Endothelial cell of umbilical vein (primary cell): ENCODE results near the gene INTS7. TPM values are rescaled to one million over a fixed set of nuclear protein-coding genes. Genes with fewer than 3 reads are reported as not detected.

Experiments
- BruUV-seq: library from RNA; stranded (reverse); fragments of 400-500 nt; replicated peaks from 2 replicates; lab custom pipeline; 2021; lab: Mats Ljungman, UMichigan
- CTCF ChIA-PET: fragments of 300-600, 350-600 bp; sonication (Branson Sonifier 250); formaldehyde crosslinking; loops from one replicate; lab custom pipeline; 2021; ENCODE audit warnings: antibody characterized with exemption, inconsistent platforms; lab: Charles Lee
- POLR2A ChIA-PET: fragments of 300-600, 350-600 bp; sonication (Branson Sonifier 250); formaldehyde crosslinking; loops from one replicate; lab custom pipeline; 2021; ENCODE audit warnings: antibody characterized with exemption, inconsistent platforms; lab: Charles Lee
- DNase-seq: peaks from one replicate; pipeline ENCODE4 v3.0.0-alpha.2; 2011; ENCODE audit warnings: low read depth, low spot score
- FAIRE-seq: peaks from 2 replicates; lab custom pipeline; 2011; peaks lifted over from hg19 to GRCh38; lab: Jason Lieb, UNC
- H2AFZ ChIP-seq: 2 replicates; pipeline ENCODE4 v1.6.0; 2012; ENCODE audit warnings: low read depth, low read length, control low read depth, inconsistent platforms
- H3K27ac ChIP-seq: 2 replicates; pipeline ENCODE4 v1.5.1; 2011; ENCODE audit warnings: low read depth, mild to moderate bottlenecking, control low read depth, low read length, moderate library complexity; ENCODE audit not compliant: insufficient read depth
- H3K27me3 ChIP-seq, 2 experiments: 2 replicates each; pipeline versions ENCODE4 v1.6.0 to v1.6.1; 2011; ENCODE audit warnings: low read length in 2 of 2, mixed read lengths in 1 of 2; ENCODE audit not compliant: control insufficient read depth in 2 of 2, insufficient read depth in 2 of 2
- H3K36me3 ChIP-seq, 2 experiments: 2 replicates in 1 of 2; 3 replicates in 1 of 2; pipeline ENCODE4 v1.5.1; 2011; ENCODE audit warnings: low read length in 2 of 2, mild to moderate bottlenecking in 1 of 2, moderate library complexity in 1 of 2; ENCODE audit not compliant: control insufficient read depth in 2 of 2, insufficient read depth in 2 of 2; ENCODE audit errors: extremely low read depth in 1 of 2
- H3K4me1 ChIP-seq: 3 replicates; pipeline ENCODE4 v1.5.1; 2011; ENCODE audit warnings: mild to moderate bottlenecking, low read length; ENCODE audit not compliant: control insufficient read depth, insufficient read depth; ENCODE audit errors: extremely low read depth
- H3K4me2 ChIP-seq: 2 replicates; pipeline ENCODE4 v1.6.1; 2011; ENCODE audit warnings: low read length, control low read depth, mixed read lengths; ENCODE audit not compliant: insufficient read depth
- H3K4me3 ChIP-seq, 3 experiments: fragments of 200-600 bp in 1 of 3; sonication (generic), shearing (Covaris generic) in 1 of 3; replicated peaks in 1 of 3; 2 replicates each; pipeline ENCODE4 v1.5.1; 2011 to 2016; ENCODE audit warnings: control low read depth in 3 of 3, low read length in 3 of 3, mild to moderate bottlenecking in 2 of 3, inconsistent platforms in 1 of 3, low read depth in 1 of 3, moderate library complexity in 1 of 3; ENCODE audit not compliant: insufficient read depth in 1 of 3
- H3K79me2 ChIP-seq: 2 replicates; pipeline ENCODE4 v1.6.0; 2012; ENCODE audit warnings: low read length, inconsistent platforms; ENCODE audit not compliant: control insufficient read depth, insufficient read depth
- H3K9ac ChIP-seq: replicated peaks from 2 replicates; pipeline ENCODE3; 2011; ENCODE audit warnings: low read length, control low read depth; ENCODE audit not compliant: insufficient read depth; ENCODE audit errors: extremely low read depth
- H3K9me1 ChIP-seq: replicated peaks from 3 replicates; pipeline ENCODE4 v1.6.0; 2011; ENCODE audit warnings: mild to moderate bottlenecking, low read length; ENCODE audit not compliant: control insufficient read depth, insufficient read depth; ENCODE audit errors: extremely low read depth
- H3K9me3 ChIP-seq: replicated peaks from 2 replicates; pipeline ENCODE4 v1.5.1; 2012; ENCODE audit warnings: low read length, inconsistent platforms; ENCODE audit not compliant: control insufficient read depth, insufficient read depth
- H4K20me1 ChIP-seq: replicated peaks from 2 replicates; pipeline ENCODE3; 2011; ENCODE audit warnings: mild to moderate bottlenecking, low read length; ENCODE audit not compliant: control insufficient read depth, insufficient read depth; ENCODE audit errors: extremely low read depth
- CTCF ChIP-seq, 2 donors: IDR thresholded peaks; 1 replicate in 1 of 2; 2 replicates in 1 of 2; pipeline ENCODE4 v1.5.1; 2011; ENCODE audit warnings: low read length in 2 of 2, mild to moderate bottlenecking in 2 of 2, moderate library complexity in 2 of 2, control low read depth in 1 of 2, inconsistent platforms in 1 of 2, low read depth in 1 of 2; ENCODE audit not compliant: insufficient read depth in 1 of 2; ENCODE audit errors: extremely low read depth in 1 of 2
- EZH2 ChIP-seq: IDR thresholded peaks from 2 replicates; pipeline ENCODE4 v1.6.1; 2012; ENCODE audit warnings: borderline replicate concordance, low read depth, mild to moderate bottlenecking, moderate library complexity, low read length, inconsistent platforms; ENCODE audit not compliant: severe bottlenecking
- FOS ChIP-seq: IDR thresholded peaks from 2 replicates; pipeline ENCODE4 v1.6.1; 2011; ENCODE audit warnings: mild to moderate bottlenecking, low read length, moderate library complexity, borderline replicate concordance; ENCODE audit not compliant: insufficient read depth
- GATA2 ChIP-seq: IDR thresholded peaks from 2 replicates; pipeline ENCODE4 v1.7.0; 2011; ENCODE audit warnings: low read depth, mild to moderate bottlenecking, moderate library complexity, mixed read lengths, low read length; ENCODE audit not compliant: insufficient read length, insufficient read depth
- JUN ChIP-seq: IDR thresholded peaks from 2 replicates; pipeline ENCODE4 v1.6.1; 2011; ENCODE audit warnings: borderline replicate concordance, low read depth; ENCODE audit not compliant: insufficient read length, insufficient read depth
- MAX ChIP-seq: IDR thresholded peaks from 2 replicates; pipeline ENCODE4 v1.6.1; 2011; ENCODE audit not compliant: insufficient read depth, insufficient read length
- MYC ChIP-seq: IDR thresholded peaks from one replicate; pipeline ENCODE4 v1.6.1; 2011; ENCODE audit warnings: mild to moderate bottlenecking, low read depth, low read length
- POLR2A ChIP-seq: IDR thresholded peaks from 2 replicates; pipeline ENCODE4 v1.6.1; 2012; ENCODE audit warnings: low read depth, mild to moderate bottlenecking, control low read depth, low read length
- POLR2AphosphoS5 ChIP-seq: IDR thresholded peaks from 2 replicates; pipeline ENCODE4 v1.6.1; 2012; ENCODE audit warnings: low read depth, mild to moderate bottlenecking, control low read depth, low read length, moderate library complexity; ENCODE audit not compliant: insufficient read depth
- dilution Hi-C: fragments of 300-500 bp; cut with MboI; formaldehyde crosslinking; loops from one replicate; pipeline ENCODE4 v1.15.0; 2019; ENCODE audit warnings: low sequenced_read_pairs; ENCODE audit not compliant: extremely low pct_ligation_motif_present
- intact Hi-C: fragments of 100-400 bp; cut with micrococcal nuclease; formaldehyde crosslinking; loops from one replicate; pipeline ENCODE4 v1.10.0; 2022
- polyA plus RNA-seq, 4 experiments: library from polyadenylated mRNA; depleted of rRNA in 3 of 4; stranded (reverse) in 3 of 4; unstranded in 1 of 4; fragments of >200 nt; gene quantifications; 2 replicates each; pipeline versions ENCODE4 v1.2.1 to v1.2.3, GENCODE V29; 2011 to 2012; ENCODE audit warnings: missing spikeins in 1 of 4
- total RNA-seq: library from RNA; stranded (reverse); gene quantifications from 2 replicates; pipeline ENCODE4 v1.2.3, GENCODE V29; 2021

Gene INTS7
- total and polyA plus RNA-seq, 2 donors (not counting 3 experiments of a cell fraction or from before 2014, with no cell fraction given), result 9.1 to 18.1 TPM

DNA sequence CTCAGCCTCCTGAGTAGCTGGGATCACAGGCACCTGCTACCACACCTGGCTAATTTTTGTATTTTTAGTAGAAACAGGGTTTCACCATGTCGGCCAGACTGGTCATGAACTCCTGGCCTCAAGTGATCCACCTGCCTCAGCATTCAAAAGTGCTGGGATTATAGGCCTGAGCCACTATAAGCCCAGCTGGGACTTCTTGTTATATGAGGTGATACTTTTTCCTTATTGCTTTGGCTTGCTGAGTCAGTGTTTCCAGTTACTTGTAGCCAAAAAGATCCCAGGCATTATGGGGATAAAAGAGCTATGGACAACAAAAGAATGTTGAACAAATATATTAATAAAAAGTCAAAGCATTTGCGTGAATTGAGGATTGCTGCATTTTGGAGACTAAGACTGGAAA is 134.9 kb downstream of the INTS7 start:
- H3K27me3 ChIP-seq, result peaks cover 4 to 8% of the 10 kb centered on the region in 2 experiments
- H3K4me2 ChIP-seq, result no peak overlapping the region
- H3K79me2 ChIP-seq, result no peaks in the 10 kb centered on the region
- no peaks in the 10 kb centered on the region for H3K4me1 ChIP-seq
- ChIA-PET CTCF (interaction anchor here (1.0 to 1.6 kb wide), 2 partner anchors 10 kb away, joined by 4 to 5 read pairs; no protein-coding TSS in a partner anchor), POLR2A (no interaction called here)
- no TSS peak for BruUV-seq
- no peak overlapping the region for H3K27ac ChIP-seq
- dilution Hi-C loops, result no loop called here
- FAIRE-seq (no peak), DNase-seq (no peak)
- TF ChIP-seq CTCF (IDR thresholded peaks at IDR 0.05; ENCODE audit: extremely low read depth in 1 of 2, insufficient read depth in 1 of 2, low read depth in 1 of 2, low read length in 2 of 2) (no peak), MYC (no peak), MAX (no peak), JUN (no peak), POLR2A (no peak), EZH2 (no peak), POLR2AphosphoS5 (no peak), GATA2 (no peak), FOS (no peak)
- H2AFZ ChIP-seq, result no peak overlapping the region
- H3K4me3 ChIP-seq, result no peak overlapping the region
- H3K9me1 ChIP-seq, result no peaks in the 10 kb centered on the region
- no peaks in the 10 kb centered on the region for H4K20me1 ChIP-seq
- H3K36me3 ChIP-seq, result no peaks in the 10 kb centered on the region
- no peaks in the 10 kb centered on the region for H3K9me3 ChIP-seq
- intact Hi-C loops, result no loop called here
- no peak overlapping the region for H3K9ac ChIP-seq
